Suppressor macrophage treated with lipopolysaccharide for 1 hour (primary cell): ENCODE results near the gene ROPN1L.
A peak's percentile ranks its signal among the peaks of the same experiment; 100 is the strongest.

ENCODE experiments used
- DNase-seq, 3 donors: peaks; one replicate each; pipeline ENCODE4 v3.0.0-alpha.2; 2020 to 2022

ROPN1L gene

DNA sequence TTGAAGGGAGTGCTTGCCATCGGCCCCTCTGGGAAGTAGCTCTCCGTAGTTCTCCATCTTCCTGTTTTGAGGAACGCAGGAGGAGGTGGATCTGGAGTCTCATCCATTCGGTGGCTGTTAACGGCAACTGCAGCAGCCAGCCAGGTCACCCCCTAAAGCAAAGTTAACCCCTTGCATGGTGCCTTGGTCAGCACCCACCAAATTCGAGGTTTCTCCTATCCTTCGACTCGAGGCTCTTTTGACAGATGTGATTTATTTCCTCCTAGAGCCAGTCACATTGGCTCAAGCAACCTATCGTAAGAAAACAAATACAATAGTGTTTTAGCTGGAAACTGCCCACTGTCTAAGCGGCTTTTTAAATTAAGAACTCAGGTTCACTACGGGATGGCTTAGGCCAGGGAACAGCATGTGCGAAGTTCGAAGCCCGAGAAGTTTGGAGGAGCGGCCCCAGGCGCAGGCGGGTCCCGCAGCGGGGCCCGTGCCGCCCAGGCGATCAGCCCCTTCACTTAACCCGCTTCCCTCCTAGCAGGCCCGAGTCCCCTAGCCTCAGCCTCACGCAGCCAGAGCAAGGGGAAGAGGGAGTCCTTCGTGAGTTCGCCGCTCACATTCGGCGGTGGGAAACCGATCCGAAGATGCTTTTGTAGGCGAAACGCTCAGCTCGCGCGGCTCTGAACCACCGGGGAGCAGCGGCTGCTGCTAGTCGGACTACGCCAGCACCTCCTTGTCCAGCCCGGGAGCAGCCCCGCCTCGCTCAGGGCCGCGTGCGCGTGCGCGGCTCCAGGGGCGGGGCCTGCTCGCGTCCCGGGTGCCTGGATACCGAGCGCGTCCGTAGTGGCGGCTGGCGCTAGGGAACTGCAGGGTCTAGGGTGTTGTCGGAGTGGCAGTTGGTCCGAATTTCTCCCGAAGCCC is at the start of gene ROPN1L:
Gene ROPN1L, plus strand, starts transcription at position 797 of the 909 bp plus-strand sequence. CDS start 289 bp downstream, outside the sequence.
- peak; percentile 90 to 96 (median 95) for DNase-seq

DNA sequence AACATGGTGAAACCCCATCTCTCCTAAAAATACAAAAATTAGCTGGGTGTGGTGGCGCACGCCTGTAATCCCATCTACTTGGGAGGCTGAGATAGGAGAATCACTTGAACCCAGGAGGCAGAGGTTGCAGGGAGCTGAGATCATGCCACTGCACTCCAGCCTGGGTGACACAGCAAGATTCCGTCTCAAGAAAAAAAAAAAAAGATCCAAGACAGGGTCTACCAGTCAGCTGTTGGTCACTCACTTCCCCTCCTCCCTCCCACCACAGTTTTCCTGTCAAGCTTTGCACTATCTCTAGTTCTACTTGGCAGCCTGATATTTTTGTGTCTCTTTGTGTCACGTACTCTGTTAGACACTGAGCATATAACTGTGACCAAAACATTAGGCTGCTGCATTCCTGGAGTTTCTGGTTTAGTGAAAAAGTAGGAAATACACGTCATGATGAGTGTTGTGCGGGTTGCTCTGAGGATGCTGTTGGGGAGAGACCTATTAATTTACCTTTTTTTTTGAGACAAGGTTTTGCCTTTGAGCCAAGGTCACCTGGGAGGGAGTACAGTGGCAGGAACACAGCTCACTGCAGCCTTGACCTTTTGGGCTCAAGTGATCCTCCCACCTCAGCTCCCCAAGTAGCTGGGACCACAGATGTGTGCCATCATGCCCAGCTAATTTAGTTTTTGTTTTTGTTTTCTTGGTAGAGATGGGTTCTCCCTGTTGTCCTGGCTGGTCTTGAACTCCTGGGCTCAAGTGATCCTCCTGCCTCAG is 48.9 kb upstream of the ROPN1L start:
- peak; percentile 22 to 37 (median 28) for DNase-seq

DNA sequence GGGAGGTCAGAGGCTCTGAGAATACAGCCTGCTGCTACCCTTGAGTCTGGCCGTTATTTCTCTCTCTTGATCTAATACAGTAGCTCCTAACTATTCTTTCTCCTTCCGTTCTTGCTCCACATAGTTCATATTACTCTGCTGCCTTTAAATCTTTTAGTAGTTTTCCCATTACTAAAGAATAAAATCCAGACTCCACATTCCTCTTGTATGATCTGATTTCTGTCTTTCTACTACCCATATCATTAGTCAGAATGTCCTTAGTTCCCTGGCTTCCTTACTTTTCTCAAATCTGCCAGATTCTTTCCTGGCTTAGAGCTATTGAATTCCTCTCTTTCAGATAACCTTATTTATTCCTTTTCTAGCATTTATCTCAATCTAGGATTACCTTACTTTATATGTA is 48.2 kb upstream of the ROPN1L start:
- no peak for DNase-seq

DNA sequence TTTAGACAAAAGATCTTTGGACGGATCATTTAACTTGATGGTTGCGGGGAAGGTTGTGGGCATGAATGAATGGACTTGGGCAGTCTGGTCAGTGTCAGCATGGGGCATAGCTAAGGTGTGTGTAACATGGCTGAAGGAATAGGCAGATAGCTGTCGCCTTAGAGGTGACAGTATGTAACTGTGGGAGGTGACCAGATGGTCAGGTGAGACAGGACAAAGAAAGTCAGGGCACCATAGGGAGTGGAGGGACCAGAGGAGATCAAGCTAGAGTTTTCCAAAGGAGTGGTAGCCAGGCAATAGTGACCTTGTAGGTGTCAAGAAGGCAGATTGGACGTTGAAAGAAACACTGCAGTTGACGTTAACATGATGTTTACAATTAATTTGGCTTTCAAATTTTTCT is 45.1 kb upstream of the ROPN1L start:
- no peak for DNase-seq

DNA sequence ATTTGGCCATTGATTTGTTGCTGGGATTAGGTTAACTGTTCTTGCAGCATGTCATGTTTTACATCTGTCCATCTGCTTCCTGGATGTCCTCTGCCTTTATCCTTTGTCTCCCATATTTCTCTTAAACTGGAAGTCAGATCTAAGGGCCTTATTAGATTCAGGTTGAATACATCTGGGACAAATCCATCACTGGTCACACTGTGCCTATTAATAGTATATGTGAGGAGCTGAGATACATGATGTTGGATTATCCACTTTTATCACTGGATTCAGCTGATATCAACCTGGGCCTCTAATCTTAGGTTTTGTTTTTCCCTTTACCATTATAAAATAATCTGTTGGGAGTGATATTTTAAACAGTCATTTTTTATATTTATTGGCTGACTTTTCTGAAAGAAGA is 41.8 kb upstream of the ROPN1L start:
- no peak for DNase-seq

DNA sequence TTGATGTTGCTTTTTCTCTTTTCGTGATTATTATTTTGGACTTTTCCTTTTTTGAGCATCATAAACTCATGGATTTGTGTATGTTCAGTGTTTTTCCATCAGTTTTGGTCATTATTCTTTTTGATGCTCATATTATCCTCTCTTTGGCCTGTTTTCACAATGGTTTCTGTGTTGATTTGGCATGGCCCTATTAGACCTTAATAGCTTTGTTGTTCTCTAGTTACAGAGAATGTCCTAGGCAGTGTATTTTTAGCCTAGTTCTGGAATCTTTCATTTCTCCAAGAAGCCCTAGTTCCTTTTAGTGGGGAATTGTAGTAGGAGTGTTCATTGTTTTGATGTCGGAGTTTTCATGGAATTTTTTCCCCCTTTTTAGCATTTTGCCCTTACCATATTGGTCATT is 41.3 kb upstream of the ROPN1L start:
- no peak for DNase-seq

DNA sequence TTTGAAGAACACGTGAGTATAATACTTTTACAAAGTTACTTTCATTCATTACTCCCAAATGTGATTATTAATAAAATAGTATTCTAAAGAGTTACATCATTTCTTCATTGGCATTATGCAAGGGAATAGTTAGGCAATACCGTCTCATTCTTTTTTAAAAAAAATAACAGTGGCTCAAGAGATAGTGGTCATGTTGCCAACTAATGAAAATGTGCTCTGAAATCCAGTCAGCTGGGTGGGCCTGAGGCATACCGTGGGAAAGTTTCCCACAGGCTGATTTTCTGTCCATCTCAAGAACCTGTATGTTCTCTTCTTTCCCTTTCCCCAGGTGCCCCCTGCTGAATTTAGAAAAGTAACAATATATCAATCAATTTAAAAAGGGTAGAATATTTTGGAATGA is 40.8 kb upstream of the ROPN1L start:
- peak; percentile 20 to 53 (median 30) for DNase-seq

DNA sequence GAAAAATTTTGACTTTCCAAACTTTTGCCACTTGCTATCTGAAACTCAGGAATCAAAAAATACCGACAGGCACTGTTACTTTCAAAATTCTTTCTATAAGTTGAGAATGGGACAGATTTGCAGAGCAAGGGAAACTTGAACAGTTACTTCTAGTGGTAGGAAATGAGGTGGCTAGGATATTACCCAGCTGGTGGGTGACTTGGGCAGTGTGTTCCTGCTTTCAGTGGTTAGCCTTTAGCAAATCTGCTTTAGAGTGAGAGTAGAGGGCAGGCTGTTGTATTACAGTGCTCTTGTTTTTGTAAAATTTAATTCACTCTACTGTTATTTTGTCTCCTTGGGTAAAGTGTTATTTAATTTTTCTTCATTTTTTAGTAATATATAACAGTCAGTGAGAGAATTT is 40.2 kb upstream of the ROPN1L start:
- DNase-seq: peak in 1 of 3 donors; percentile 26

DNA sequence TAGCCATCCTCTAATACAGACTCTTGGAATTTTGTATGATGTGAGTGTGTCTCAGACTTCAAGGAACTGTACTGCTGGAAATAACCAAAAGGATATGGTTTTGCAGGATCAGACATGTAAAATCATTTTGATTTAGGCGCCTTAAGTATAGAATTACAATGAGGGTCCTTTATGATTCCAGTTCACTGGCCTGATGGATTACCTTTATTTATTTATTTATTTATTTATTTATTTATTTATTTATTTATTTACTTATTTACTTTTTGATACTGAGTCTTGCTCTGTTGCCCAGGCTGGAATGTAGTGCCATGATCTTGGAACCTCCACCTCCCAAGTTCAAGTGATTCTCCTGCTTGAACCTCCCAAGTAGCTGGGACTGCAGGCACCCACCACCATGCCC is 37.9 kb upstream of the ROPN1L start:
- DNase-seq: no peak

DNA sequence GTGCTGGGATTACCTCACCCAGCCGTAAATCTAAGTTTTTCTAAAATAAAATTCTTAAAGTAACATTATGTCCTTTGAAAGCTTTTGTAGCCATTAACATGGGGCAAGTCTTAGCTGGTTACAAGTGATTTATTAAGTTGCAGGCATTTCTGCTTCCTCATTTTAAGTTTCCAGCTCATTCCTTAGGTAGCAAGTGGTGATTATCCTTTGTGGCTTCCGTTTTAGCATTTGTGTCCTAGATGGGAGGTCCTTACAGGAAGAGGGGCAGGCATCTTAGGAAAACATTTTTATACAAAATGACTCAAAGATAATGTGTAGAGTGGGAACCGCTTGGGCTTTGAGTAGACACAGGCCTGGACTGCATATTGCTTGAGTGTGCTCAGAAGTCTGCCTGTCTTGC is 35.0 kb upstream of the ROPN1L start:
- no peak for DNase-seq

DNA sequence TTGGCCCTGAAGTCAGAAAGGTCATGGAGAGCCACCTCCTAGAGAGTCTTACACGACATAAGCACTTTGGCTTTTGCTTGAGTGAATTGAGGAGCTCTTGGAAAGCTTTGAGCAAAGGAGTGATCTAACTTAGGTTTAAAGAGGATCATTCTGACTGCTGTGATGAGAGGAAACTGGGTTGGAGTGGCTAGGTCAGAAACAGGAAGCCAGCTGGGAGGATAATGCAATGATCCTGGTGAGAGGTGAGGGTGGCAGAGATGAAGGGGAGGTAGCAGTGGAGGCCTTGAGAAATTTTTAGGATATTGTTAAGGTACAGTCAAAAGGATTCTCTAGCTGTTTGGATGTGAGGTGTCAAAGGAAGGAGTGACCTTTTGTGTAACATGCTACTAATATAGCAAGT is 32.2 kb upstream of the ROPN1L start:
- no peak for DNase-seq

DNA sequence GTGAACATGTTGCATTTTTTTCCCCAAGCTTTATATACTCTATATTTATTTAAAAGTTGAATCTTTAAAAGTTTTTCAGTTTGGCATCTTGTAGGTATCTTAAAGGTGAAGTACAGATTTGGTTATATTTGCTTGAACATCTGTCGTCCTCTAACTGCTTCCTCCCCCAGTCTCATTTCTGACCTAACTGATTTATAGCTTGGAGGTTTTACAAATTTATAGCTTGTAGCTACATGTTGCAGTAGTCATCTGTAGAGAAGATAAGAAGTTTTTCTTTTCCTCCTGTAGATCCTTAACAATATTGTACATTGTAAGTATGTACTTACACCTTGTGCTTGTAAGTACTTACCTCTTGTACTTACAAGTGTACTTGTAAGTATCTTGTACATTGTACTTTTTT is 31.0 kb upstream of the ROPN1L start:
- no peak for DNase-seq

DNA sequence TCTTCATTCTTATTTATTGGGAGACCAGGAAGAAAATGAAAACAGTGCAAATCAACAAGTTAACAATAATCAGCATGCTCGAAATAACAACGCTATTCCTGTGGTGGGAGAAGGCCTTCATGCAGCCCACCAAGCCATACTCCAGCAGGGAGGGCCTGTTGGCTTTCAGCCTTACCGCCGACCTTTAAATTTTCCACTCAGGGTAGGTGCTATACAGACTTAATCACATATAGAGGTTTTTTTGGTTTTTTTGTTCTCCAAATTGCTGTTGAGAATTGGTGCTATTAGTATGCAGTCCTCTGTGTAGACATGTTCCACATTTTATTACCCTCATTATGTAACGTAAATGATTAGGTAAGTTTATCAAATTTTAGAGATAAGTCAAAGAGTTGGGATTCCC is 30.3 kb upstream of the ROPN1L start:
- no peak for DNase-seq

DNA sequence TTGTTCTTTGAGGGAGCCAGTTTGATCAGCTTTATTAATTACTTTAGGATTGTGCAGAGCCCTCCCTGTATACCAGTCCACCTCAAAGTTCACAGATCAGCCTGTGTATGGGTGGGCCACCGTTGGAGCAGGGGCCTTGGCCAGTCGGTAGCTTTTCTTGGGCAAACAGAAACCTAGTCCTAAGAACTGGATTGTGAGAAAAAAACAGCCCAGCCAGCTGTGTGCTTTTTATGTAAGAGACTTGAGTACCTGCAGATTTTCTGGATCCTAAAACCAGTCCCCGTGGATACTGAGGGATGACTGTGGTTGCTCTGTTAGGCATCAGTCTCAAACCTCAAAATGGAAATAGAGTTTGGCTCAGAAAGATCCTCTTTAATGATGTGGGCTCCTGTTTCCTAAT is 24.8 kb upstream of the ROPN1L start:
- no peak for DNase-seq

DNA sequence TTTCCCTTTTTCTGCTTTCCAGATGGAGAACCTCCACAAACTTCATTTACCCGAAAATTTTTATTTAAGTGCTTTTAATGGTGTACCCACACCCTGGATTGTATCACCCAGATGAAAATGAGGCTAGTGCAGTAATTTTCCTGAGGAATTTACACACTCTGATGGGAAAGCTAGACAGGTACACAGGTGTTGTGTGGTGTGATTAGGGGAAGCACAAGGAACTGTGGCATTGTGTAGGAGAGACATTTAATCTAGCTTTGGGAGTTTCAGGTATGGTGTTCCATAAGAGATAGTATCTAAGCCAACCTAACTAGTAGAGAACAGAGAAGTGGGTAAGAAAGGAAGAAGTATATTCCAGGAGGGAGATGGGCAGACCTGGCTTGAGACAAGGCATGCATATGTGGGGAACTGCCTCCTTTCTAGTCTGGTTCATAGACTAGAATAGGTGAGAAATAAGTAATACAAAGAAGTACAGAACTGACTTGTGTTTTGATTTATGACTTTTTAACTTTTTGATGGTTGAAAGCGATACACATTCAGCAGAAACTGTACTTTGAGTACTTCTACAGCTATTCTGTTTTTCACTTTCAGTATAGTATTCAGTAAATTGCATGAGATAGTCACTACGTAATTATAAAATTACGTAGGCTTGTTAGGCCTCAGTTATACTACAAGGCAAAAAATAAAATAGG is 22.9 kb upstream of the ROPN1L start:
- no peak for DNase-seq

DNA sequence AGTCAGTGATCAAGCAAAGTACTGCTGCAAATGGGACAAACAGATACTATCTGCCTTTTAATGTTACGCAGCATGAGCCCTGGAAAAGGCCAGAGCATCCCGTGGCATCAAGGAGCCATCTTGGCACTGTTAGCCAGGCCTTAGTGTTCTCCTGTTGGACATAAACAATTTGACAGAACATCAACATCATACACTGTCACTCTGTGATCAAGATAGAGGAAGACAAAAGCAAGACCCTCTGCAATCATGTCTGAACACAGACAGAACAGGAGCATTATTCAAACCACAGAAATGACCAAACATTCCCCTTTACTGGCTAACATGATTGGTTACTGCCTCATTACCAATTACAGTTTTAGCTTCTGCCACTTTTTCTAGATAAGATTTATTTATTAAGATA is 21.2 kb upstream of the ROPN1L start:
- no peak for DNase-seq

DNA sequence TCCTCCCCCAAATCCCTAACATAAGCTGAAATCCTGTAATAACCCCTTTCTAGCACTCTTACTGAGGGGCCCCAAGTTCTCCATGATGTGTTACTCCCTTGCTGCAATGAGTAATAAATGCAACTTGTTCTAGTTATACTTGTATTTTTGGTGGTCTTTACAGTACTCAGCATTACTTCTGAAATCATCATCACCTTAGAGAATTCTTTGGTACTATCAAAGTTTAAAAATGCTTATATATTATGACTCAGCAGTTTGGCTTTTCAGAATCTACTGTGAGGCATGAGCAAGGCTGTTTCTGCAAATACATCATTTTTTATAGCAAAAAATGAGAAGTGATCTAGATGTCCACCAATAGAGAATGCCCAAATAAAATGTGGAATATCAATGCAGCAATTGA is 20.7 kb upstream of the ROPN1L start:
- DNase-seq: peak in 1 of 3 donors; percentile 31

DNA sequence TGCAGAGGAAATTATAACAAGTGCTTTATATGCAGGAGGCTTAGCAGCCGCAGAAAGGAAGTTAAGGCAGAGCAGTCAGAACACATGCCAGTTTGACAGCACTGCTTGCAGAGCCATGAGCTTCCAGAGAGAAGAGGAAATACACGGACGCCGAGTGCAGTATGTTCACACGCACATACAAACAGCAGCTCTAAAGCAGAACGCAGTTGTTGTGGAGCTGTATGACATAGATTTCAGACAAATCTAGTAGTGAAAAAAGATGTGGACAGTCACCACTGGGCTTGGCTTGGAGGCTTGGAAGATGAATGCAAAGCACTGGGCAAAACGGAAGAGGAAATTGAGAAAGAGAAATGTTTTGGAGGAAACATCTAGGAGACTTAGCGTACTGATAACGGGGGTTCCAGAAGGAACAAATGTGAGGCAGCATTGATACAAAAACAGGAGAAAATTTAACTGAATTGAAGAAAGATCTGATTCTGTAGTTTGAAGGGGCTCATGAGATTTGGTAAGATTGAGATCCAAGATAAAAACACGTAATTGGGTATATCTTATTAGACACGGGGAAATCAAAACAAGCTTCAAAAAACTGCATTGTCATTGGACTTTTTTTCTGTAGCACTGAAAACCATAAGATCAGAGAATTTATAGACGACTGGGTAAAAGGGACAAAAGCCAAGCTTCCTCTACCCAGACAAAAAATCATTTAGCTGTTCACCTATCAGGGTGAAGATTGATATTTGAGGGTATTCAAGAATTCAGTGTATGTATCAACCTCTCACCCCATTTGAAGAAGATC is 19.6 kb upstream of the ROPN1L start:
- DNase-seq: peak; percentile 55 to 64 (median 62)

DNA sequence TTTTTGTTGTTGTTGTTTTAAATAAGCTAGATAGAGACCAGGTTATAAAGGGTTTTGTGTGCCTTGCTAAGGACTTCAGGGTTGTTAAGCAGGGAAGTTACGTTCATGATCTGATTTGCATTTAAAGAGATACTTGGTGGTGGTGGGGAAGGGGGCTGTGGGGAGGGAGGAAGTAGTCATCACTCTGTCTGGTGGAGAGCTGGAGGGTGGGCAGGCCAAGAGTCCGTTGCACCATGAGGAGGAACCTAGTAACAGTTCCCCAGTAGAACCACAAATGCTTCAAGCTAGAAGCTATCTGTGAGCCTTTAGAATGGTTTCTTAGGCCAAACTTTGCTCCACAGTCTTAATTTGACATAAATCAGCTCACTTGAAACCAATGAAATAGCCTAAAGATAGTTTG is 18.7 kb upstream of the ROPN1L start:
- peak; percentile 34 to 39 (median 36) for DNase-seq

DNA sequence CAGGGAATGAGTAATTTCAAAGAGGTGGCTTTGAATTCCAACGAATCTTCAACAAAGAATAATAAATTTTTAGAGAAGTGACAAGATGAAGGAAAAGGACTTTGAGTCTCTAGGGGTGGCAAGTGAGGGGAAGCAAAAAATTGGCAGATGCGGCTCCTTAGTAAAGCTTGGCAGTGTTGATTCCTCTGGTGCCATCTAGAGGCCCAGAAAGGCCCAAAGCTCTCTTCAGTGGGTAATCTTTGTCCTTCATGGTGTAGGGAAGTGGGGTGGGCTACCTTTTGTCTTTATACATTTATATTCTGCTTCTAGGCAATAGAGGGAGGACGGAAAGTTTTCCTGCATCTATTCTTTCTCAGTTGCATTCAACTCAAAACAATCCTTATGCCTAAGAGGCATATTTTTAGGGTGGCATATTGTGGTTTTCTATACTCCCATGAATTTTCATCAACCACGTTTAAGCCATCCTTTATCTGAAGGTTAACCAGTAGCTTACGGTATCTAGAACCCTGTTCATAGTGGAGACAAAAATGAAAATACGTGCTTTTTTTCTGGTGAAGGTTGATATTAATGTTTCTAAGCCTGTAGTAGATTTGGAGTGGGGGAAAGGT is 17.5 kb upstream of the ROPN1L start:
- peak; percentile 54 to 58 (median 56) for DNase-seq

DNA sequence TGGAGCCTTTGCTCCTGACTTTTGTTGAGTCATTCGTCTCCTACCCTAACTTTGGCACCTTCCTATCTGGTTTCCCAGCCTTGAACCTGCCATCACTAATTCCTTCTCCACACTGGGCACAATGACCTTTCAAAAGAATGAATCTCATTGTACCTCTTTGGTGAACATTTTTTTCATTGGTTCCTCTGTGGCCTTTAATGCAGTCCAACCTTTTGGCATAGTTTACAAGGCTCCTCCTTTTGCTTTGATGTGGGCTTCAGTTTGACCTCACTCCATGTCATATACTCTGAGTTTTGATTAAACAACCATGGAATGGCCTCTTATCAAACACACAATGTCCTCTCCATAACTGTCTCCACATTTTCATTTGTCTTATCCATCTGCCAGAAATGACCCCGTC is 14.5 kb upstream of the ROPN1L start:
- no peak for DNase-seq

DNA sequence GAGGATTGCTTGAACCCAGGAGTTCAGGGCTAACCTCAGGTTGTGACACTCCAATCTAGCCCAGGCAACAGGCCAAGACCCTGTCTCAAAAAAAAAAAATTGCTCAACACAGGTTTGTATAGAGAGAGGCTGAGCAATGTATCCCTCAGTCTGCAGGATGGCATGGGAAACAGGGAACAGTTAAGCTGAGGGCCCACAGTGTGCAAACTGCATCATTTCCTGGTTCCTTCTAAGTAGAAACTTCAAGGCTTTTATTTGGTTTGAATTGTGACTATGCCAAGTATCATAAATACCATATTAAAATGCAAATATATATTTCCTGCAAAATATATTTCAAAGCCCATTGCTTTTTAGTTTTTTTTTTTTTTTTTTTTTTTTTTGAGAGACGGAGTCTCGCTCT is 13.7 kb upstream of the ROPN1L start:
- no peak for DNase-seq
